NCI-H1930 (cell line): ENCODE results near the gene TEC.

Source experiments
- DNase-seq, 2 experiments: peaks; one replicate each; lab custom pipeline; 2025; lab: John Stamatoyannopoulos, UW

Gene TEC

DNA sequence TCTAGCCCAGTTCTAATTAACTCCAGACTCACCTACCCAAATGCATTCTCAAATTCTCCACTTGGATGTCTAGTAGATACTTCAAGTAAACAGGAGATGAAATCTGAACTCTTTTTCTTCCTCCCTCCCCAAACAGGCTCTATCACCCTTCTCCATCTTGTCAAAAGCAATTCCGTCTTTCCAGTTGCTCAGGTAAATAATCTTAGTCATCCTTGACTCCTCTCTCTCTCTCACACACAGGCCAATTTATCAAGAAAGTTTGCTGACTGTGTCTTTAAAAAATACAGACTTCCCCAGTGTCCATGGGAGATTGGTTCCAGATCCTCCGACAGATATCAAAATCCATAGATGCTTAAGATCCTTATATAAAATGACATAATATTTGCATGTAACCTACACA is 148.5 kb downstream of the TEC start:
- no peak for DNase-seq

DNA sequence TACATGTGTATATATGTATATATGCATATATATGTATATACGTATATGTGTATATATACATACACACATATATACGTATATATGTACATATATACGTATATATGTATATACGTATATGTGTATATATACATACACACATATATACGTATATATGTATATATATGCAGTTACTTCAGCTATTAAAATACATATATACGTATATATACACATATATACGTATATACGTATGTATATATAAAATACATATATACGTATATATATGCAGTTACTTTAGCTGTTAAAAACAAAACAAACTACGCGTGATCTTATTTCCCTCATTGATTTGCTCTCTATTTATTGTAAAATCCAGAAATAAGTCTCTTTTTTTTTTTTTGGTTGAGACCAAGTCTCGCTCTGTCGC is 149.5 kb downstream of the TEC start:
- DNase-seq = no peak

DNA sequence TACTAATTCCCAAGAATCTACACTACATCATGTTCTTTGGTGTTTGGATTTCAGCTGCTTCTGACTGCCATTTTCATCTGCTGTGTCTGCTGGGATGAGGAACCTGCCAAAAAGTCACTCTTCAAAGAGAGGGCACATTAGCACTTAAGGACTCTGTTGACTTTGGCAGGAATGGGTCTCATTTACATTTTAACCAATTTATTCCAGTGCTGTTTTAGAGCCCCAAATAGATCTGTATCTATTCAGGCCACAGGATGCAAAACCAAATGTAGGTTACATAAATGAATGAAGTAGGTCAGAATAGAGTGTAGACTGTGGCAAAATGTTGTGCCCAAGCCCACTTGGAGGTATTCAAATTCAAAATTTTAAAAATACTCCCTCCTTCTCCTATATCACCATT is 150.0 kb downstream of the TEC start:
- DNase-seq = no peak

DNA sequence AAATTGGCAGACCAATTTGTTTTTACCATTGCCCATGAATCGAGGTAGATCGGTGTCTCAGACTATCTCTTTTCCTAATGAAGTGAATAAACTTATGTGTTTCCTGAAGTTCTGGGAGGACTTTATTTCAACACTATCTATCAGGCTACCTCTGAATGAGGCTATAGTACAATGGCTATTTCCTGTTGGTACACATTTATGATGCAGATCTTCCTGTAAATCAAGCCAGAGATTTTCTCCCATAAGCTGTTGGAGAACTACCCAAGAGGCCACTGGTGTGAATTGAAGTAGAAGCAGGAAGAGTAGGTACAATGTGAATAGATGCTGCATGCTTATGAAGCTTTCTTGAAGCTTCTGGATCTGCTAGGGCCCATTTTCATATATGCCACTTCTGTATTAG is 151.6 kb downstream of the TEC start:
- no peak for DNase-seq

DNA sequence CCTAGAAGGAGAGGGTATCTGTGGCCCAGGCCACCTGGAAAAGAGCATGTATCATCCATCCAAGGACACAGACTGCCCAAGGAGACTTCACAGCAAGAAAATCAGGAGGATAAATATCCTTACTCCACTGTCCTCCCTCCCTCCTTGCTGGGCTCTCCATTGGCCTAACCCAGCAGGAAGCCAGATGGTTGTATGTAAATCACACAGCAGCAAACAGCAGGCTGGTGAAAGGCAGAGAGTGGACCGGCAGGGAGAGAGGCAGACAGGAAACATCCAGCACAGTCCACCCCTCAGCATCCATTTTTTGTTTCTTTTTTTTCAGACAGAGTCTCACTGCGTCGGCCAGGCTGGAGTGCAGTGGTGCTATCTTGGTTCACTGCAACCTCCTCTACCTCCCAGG is 153.1 kb downstream of the TEC start:
- no peak for DNase-seq

DNA sequence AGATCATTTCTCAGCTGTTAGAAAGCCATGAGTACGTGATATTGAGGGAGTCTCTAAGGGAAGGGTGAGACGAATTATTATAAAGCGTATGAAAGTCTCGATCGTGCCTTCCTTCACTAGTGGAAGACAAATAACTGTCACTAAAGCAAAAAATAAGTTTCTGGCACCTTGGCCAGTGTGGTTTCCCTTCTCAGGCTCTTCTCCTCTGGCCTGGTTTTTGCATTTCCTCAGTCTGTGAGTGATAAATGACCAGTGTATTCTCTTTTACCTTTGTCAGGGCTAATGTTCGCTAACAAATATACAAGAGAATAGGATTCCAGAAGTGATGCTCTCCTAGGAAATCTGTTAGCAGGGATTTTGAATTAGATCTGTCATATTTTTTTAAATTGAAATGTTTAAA is 155.2 kb downstream of the TEC start:
- no peak for DNase-seq

DNA sequence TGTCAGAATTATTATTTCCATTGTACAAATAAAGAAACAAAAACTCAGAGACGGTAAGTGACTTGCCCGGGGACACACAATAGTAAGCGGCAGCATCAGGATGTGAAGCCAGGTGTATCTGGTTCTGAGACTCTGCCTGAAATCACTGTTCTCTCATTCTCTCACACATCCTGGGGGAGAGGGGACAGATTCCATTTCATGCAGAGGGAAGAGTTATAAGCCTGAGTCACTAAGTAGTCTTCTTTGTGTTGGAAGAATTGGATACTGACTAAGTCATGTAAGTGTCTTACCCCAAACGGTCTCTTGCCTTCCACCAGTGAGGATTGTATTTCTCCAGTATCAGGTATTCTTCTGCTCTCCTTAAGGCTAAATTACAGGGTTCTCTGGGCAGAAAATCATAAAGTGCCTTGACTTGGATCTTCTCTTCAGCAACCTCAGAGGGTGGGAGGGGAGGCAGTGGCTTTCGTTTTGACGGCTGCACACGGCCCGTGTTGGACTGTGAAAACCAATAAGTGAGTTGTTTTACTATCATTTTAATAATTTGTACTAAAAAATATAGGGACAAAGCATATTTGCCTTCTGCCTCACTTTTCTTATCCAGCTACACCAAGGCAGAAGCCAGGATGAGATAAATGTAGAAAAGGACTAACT is 157.5 kb downstream of the TEC start:
- DNase-seq = no peak

DNA sequence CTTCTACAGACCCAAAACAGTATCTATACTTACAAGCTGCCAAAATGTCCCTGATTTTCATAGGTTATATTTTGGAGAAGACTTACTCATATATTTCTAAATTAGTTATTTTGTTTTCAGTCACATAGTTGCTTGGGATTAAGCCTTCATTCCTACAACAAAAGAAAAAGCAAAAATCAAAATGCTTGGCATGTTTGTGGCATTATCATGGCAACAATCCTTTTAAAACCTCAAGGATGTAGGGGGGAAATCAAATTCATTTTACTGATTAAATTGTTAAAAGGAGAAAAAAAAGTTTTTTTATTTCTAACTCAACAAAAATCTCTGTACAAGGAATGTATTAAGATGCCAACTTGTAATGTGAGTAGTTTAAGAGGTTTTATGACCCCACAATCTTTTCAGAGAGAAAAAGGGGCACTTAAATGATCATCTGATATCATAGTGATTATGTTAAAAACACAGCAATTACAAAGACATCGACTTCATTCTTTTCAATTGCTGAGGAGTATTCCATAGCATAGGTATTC is 159.1 kb downstream of the TEC start:
- DNase-seq = no peak

DNA sequence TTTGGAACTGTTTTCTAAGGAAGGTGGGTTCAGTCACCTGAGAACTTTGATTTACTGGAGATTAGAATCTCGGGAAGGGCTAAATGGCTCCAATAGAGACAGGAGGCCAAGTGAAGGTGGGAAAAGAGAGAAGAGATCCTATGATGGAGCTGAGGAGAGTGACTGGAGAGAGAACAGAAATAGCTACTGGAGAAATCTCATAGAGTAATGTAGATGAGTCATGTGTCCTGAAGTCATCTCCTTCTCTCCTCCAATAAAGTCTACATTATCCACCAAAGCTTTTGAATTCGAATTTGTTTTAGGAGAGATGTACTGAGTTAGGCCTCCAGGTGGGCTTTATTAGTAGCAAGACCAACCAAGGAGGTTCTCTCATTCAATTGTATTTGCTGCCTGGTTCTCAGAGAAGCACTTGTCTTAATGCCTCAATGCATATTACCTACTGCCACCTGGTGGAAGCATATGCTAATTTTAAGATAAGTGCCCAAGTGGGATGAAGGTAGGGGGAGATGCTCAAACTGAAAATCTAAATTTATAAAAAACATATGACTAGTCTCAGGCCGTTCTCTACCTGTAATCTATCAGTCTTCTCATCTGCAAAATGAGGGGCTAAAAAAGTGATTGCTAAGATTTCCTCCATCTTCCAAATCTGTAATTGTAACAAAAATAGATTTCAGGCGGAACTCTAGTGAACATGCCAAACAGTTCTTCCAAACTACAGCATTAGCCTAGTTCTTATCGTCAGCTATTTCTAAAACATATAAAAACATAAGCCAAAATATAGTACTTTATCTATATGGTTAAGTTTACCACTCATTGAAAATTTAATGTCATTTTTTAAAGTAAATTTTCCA is 160.0 kb downstream of the TEC start:
- peak in 1 of 2 experiments; percentile 7 for DNase-seq

DNA sequence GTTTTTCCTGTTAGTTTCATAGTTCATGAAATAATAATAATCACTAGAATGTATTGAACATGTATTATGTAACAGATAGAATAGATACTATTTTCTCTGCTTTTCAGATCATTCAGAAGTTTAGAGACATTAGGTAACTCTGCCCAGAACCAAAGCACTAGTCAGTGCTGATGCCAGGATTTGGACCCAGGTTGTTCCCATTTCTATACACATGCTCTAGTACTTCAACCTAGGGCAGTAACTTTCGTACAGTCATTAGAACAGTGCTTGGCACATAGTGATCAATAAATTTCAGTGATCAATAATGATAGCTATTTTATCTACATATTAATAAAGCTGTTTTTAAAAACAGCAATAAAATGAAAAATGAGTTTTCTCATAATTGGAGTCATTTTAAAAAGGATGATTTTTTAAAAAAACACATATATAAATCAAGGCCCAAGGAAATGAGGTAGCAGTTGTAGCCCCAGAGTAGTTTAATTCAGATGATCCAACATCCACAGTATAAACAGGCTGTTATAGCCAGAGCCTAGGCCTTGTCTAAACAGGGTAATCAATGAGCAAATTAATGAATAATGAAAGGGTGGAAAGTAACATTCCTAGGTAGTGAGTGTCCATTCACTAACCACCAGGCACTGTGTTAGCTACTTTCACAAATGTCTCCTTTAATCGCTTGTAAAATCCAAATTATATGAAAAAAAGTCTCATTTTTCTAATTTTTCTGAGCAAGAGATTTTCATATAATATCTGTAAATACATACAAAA is 161.1 kb downstream of the TEC start:
- no peak for DNase-seq

DNA sequence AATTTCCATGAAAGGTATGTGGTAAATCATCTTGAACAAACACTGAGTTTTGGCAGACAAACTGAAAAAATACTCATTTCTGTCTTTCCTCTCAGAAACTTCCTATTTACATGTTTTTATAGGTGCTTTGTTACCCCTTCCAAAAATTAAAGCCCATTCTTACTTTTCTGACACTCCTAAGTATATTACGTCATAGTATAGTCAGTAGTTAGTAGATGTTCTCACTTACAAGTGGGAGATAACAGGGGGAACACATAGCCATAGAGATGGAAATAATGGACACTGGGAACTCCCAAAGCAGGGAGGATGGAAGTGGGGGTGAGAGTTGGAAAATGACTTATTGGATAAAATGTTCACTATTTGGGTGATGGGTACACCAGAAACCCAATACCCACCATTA is 164.4 kb downstream of the TEC start:
- DNase-seq = no peak

DNA sequence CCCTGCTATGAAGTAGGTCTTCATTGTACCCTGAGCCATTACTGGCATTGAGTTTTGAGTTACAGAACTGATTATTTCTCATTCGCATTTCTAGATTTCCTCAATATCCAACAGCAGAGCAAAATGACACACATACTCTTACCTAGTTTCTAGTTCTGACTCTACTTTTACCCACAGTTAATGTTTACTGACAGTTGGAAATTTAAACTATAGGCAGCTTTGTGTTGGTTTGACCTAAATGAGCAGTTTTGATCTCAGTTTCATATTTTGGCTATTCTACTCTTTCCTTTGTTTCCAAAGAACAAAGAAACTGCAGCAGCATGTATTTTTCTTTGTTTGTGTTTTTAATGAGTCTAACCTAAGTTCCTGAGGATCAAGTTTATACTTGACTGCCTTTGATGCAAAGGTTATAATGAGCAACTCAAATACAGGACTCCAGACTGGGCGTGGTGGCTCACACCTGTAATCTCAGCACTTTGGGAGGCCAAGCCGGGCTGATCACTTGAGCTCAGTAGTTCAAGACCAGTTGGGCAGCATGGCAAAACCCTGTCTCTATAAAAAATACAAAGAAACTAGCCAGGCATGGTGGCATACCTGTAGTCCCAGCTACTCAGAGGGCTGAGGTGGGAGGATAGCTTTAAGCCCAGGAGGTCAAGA is 166.0 kb downstream of the TEC start:
- DNase-seq = no peak

DNA sequence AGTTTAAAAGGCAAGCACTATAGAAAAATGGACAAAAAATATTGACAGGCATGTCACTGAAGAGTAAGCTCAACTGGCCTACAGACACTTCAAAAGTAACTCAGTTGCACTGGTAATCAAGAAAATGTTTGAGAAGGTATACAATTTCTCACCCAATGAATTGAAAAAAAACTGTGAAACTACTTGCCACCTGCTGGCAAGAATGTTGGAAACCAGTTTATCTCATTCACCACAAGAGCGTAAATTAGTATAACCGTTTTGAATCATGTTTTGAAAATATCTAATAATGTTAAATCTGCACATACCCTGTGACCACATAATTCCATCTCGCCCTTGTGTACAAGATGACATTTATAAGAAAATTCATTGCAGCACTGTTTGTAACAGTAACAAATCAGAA is 167.3 kb downstream of the TEC start:
- DNase-seq = no peak

DNA sequence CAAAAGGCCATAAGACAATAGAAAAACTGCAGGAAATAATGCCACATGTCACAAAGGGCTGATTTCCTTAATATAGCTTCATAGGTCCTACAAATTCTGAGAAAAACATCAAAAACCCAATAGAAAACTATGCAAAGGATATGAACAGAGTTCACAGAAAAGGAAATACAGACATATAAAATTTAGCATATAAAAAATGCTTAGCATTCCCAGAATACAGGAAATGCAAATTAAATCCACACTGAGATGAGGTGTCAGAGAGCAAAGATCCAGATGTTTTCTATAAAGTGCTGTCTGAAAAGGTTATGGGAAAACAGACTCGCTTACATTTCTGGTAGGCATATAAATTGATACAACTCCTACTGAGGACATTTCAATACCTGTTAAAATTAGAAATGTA is 169.4 kb downstream of the TEC start:
- no peak for DNase-seq

DNA sequence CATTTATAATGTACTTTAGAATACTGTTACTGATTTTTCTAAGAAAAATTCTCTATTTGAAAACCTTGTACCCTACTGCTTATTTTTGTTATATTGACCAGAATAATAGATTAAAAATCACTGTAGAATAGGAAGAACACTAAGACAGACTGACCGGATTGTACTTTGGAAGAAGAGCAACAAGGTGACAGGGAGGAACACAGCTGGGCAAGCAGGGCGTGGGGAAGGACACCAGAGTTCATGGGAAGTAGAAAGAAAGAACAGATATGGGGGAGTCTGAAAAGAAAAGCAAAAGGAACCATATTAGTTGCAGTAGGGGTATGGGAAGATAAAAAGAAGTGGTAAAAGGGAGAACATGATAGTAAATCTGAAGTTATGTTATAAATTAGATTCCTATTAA is 174.2 kb downstream of the TEC start:
- no peak for DNase-seq

DNA sequence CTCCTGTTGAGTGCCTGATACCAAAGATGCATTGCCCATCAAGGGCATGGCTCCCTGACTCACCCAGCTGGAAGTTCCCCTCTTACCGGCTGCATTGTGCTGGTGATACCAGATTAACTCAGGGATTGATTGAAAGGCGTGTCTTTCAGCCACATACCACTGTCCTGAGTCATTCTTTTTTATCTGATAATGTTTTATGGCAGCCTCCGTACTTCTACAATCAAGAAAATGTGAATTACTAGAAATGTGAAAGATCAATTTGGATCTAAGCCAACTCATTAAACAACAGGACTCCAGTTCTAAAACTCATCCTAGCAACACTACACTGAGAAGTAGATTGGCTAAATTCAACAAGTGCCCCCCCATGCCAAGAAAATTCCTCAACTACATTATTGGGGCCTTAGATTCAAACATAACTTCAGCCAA is 175.6 kb downstream of the TEC start:
- DNase-seq = no peak

DNA sequence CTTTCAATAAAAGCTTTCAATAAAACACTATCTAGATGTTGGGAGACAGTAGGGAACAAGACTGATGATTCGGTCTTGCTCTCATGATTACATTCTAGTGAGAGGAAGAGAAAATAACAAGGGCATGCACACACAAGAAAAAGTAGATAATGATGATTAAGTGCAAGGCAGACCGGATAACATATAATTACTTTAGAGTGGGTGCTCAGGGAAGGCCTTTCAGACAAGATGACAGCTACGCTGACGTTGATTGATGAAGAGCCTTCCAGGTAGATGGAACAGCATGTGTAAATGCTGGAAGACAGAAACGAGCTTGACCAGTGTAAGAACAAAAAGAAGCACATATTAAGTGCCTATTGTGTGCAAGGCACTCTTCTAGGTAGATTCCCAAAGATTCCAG is 179.0 kb downstream of the TEC start:
- DNase-seq = no peak

DNA sequence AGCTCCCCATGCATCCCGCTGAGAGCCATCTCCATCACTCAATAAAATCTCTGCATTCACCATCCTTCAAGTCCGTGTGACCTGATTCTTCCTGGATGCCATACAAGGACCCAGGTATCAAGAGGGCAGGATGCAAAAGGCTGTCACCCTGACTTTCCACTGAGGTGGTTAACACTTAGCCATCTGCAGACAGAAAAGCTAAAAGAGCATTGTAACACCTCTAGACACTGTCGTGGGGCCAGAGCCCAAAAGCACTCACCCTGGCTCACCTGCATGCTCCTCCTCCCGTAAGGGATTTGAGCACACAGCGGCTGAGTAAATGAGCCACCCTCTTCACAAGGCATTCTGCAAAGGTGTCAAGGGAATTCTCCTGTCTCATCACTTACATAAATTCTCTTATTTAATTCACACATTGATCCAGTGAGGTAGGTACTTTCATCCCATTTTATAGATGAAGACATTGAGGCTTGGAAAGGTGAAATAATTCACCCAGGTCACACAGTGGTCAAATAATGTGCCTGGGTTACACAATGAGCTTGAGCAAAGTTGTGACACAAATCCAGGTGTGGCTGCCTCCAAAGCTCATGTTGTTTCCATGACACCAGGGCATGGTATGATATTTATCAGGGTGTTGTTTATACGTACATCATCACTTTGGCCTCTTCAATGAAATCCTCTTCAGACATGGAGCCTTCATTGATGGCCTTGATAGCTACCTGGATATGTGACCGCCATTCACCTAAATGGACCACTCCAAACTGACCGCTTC is 183.6 kb downstream of the TEC start:
- no peak for DNase-seq
